ENCODE data around the gene PTPRT. TPM values are rescaled to one million over a fixed set of nuclear protein-coding genes. Genes with fewer than 3 reads are reported as not detected.
A peak's percentile ranks its signal among the peaks of the same experiment; 100 is the strongest.

PTPRT gene
- total RNA-seq, 1 experiment from 2014 or later, result 0.20 TPM

DNA sequence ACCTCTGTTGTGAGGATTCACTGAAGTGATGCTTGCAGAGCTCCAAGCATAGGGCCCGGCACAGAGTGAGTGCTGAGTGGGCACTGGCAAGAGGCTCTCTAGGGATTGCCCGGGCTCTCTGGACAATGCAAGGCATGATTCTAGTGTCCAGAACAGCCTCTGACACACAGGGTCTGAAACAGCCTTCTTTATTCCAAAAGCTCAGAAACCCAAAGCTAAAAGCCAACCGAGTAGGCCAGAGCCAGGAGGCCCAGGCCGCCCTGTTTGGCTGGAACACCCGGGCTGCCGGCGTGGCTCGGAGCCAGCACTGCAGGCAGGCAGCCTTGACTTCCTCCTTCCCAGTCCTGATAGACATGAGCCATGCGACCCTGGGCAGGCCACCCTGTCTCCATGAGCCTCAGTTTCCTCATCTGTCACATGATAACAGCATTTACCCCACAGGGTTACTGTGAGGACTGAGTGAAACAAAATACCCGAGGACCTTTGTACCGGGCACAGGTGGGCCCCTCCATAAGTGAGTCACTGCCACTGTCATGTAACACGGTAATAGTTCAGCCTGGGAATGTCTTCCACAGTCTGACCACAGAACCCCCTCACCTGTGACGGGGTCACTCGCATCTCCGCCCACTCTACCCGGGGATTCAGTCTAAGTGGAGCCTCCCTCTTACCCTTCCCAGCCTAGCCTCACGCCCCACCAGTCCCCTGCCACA lies 51.5 kb downstream of the PTPRT start:
- H3K4me3 Mint-ChIP-seq (ENCODE audit: unreplicated experiment), result no peak overlapping the region

DNA sequence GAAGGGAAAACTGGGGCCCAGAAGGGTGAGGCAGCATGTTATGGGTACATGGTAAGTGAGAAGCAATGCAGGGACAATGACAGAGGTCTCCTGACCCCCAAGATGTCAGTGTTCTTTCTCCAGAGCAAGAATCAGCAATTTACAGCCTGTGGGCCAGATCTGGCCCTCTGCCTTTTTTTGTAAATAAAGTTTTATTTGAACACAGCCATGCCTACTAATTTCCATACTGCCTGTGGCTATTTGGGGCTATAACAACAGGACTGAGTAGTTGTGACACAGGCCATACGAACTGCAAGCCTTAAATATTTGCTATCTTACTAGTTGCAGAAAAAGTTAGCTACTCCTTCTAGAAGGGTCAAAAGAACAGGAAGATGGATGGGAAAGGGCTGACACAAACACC lies 52.5 kb downstream of the PTPRT start:
- DNase-seq, result no peak
- no peaks in the 10 kb centered on the region for H3K9me3 ChIP-seq
- H3K36me3 Mint-ChIP-seq (ENCODE audit: insufficient read depth, unreplicated experiment), result no peaks in the 10 kb centered on the region
- no peaks in the 10 kb centered on the region for H3K9me3 Mint-ChIP-seq (ENCODE audit: unreplicated experiment)
- no TSS peak for BruUV-seq (replicated peaks)
- H3K4me1 ChIP-seq, result peaks cover 5% of the 10 kb centered on the region; the same call in 1 of the 2 replicates
- ChIA-PET CTCF (no interaction called here), POLR2A (no interaction called here)
- H3K4me3 ChIP-seq (ENCODE audit: low read depth, low read length), result no peak overlapping the region
- TF ChIP-seq, protein P1, sequence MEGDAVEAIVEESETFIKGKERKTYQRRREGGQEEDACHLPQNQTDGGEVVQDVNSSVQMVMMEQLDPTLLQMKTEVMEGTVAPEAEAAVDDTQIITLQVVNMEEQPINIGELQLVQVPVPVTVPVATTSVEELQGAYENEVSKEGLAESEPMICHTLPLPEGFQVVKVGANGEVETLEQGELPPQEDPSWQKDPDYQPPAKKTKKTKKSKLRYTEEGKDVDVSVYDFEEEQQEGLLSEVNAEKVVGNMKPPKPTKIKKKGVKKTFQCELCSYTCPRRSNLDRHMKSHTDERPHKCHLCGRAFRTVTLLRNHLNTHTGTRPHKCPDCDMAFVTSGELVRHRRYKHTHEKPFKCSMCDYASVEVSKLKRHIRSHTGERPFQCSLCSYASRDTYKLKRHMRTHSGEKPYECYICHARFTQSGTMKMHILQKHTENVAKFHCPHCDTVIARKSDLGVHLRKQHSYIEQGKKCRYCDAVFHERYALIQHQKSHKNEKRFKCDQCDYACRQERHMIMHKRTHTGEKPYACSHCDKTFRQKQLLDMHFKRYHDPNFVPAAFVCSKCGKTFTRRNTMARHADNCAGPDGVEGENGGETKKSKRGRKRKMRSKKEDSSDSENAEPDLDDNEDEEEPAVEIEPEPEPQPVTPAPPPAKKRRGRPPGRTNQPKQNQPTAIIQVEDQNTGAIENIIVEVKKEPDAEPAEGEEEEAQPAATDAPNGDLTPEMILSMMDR (IDR thresholded peaks at IDR 0.05; ENCODE audit: insufficient read depth in 1 of 2, low read depth in 1 of 2, low read length in 1 of 2, severe bottlenecking in 1 of 2, unreplicated experiment in 1 of 2), result no peak
- peaks cover 7% of the 10 kb centered on the region for H3K4me1 Mint-ChIP-seq (ENCODE audit: low read depth, unreplicated experiment)
- no peaks in the 10 kb centered on the region for H3K27me3 Mint-ChIP-seq (ENCODE audit: insufficient read depth, unreplicated experiment)
- no peak overlapping the region for H3K4me3 Mint-ChIP-seq (ENCODE audit: unreplicated experiment)
- intact Hi-C loops (cut with micrococcal nuclease; ENCODE audit: unreplicated experiment), result no loop called here
- H3K27me3 ChIP-seq (replicated peaks; ENCODE audit: control insufficient read depth, insufficient read depth, low read length), result no peaks in the 10 kb centered on the region
- H3K36me3 ChIP-seq (ENCODE audit: control insufficient read depth, insufficient read depth, low read length), result no peaks in the 10 kb centered on the region
- no peak overlapping the region for H3K27ac Mint-ChIP-seq (ENCODE audit: unreplicated experiment)

More for the DNA sequence above, 51.5 kb downstream of the PTPRT start:
- no peak for DNase-seq
- TF ChIP-seq, protein P1 (IDR thresholded peaks at IDR 0.05; ENCODE audit: insufficient read depth in 1 of 2, low read depth in 1 of 2, low read length in 1 of 2, severe bottlenecking in 1 of 2, unreplicated experiment in 1 of 2), result no peak
- Histone ChIP-seq H3K36me3 (ENCODE audit: control insufficient read depth, insufficient read depth, low read length) (no peaks in the 10 kb centered on the region), H3K9me3 (no peaks in the 10 kb centered on the region), H3K4me1 (peaks cover 15% of the 10 kb centered on the region), H3K27me3 (replicated peaks; ENCODE audit: control insufficient read depth, insufficient read depth, low read length) (no peaks in the 10 kb centered on the region), H3K4me3 (ENCODE audit: low read depth, low read length) (no peak overlapping the region)
- H3K36me3 Mint-ChIP-seq (ENCODE audit: insufficient read depth, unreplicated experiment), result no peaks in the 10 kb centered on the region
- no TSS peak for BruUV-seq (replicated peaks)
- CTCF ChIA-PET, result no interaction called here
- POLR2A ChIA-PET, result no interaction called here
- H3K4me1 Mint-ChIP-seq (ENCODE audit: low read depth, unreplicated experiment), result peaks cover 9% of the 10 kb centered on the region
- intact Hi-C loops (cut with micrococcal nuclease; ENCODE audit: unreplicated experiment), result no loop called here
- H3K27ac Mint-ChIP-seq (ENCODE audit: unreplicated experiment), result peak overlapping the region; percentile 5
- H3K9me3 Mint-ChIP-seq (ENCODE audit: unreplicated experiment), result no peaks in the 10 kb centered on the region
- no peaks in the 10 kb centered on the region for H3K27me3 Mint-ChIP-seq (ENCODE audit: insufficient read depth, unreplicated experiment)

DNA sequence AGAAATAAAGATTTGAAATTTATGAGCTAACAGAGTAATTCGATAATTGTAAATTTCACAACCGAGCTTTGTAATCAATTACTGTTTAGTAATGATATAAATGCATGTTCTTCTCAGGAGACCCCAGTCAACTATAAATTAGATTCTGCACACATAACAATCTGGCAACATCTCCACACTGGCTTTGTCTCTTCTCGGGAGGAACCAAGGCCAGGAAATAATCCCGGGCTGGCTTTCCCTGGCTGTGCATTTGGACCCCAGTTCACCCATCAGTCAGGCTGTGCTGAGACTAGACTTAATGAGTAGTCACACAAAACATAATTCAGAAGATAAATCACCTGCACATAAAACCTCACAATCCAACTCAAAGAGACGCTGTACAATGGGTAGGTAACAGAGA lies 65.5 kb downstream of the PTPRT start:
- H3K27ac Mint-ChIP-seq (ENCODE audit: unreplicated experiment), result no peak overlapping the region
- H3K4me1 Mint-ChIP-seq (ENCODE audit: low read depth, unreplicated experiment), result no peaks in the 10 kb centered on the region
- BruUV-seq (replicated peaks), result no TSS peak
- Histone ChIP-seq H3K36me3 (ENCODE audit: control insufficient read depth, insufficient read depth, low read length) (no peaks in the 10 kb centered on the region), H3K4me3 (ENCODE audit: low read depth, low read length) (no peak overlapping the region), H3K27me3 (replicated peaks; ENCODE audit: control insufficient read depth, insufficient read depth, low read length) (no peaks in the 10 kb centered on the region), H3K9me3 (no peaks in the 10 kb centered on the region), H3K4me1 (no peaks in the 10 kb centered on the region)
- peaks cover 2% of the 10 kb centered on the region for H3K27me3 Mint-ChIP-seq (ENCODE audit: insufficient read depth, unreplicated experiment)
- CTCF ChIA-PET, result interaction anchor here (0.7 kb wide), 1 partner anchor 57 kb away, joined by 3 read pairs; no protein-coding TSS in a partner anchor
- POLR2A ChIA-PET, result interaction anchor here (0.7 kb wide), 1 partner anchor 41 kb away, joined by 3 read pairs; no protein-coding TSS in a partner anchor
- H3K4me3 Mint-ChIP-seq (ENCODE audit: unreplicated experiment), result no peak overlapping the region
- TF ChIP-seq, protein P1 (IDR thresholded peaks at IDR 0.05; ENCODE audit: insufficient read depth in 1 of 2, low read depth in 1 of 2, low read length in 1 of 2, severe bottlenecking in 1 of 2, unreplicated experiment in 1 of 2), result no peak
- H3K36me3 Mint-ChIP-seq (ENCODE audit: insufficient read depth, unreplicated experiment), result no peaks in the 10 kb centered on the region
- intact Hi-C loops (cut with micrococcal nuclease; ENCODE audit: unreplicated experiment), result no loop called here
- DNase-seq, result no peak
- H3K9me3 Mint-ChIP-seq (ENCODE audit: unreplicated experiment), result no peaks in the 10 kb centered on the region
